ENCODE measurements around the gene TIMP4.

Gene TIMP4

GRCh38 chr3:12192655-12193484, 34.2 kb upstream of the TIMP4 start:
- FAIRE-seq (no peak), DNase-seq (ENCODE audit: insufficient read length, low spot score) (no peak)
- TF ChIP-seq POLR2AphosphoS5 (IDR thresholded peaks at IDR 0.05; ENCODE audit: low read depth, low read length) (no peak), POLR2A (IDR thresholded peaks at IDR 0.05; ENCODE audit: low read depth, low read length) (no peak), TAF1 (IDR thresholded peaks at IDR 0.05; ENCODE audit: low read depth, low read length) (no peak), SPI1 (IDR thresholded peaks at IDR 0.05; ENCODE audit: low read depth, low read length) (no peak), POU2F2 (IDR thresholded peaks at IDR 0.05; ENCODE audit: low read depth, low read length) (no peak), PAX5 (IDR thresholded peaks at IDR 0.05; ENCODE audit: insufficient read depth, low read length, severe bottlenecking) (no peak)

GRCh38 chr3:12192173-12192572, 33.5 kb upstream of the TIMP4 start:
- DNase-seq (ENCODE audit: insufficient read length, low spot score) (no peak), FAIRE-seq (no peak)
- no peak for TF ChIP-seq POLR2AphosphoS5 (IDR thresholded peaks at IDR 0.05; ENCODE audit: low read depth, low read length)
- no peak for TF ChIP-seq PAX5 (IDR thresholded peaks at IDR 0.05; ENCODE audit: insufficient read depth, low read length, severe bottlenecking)
- no peak for TF ChIP-seq POU2F2 (IDR thresholded peaks at IDR 0.05; ENCODE audit: low read depth, low read length)
- TF ChIP-seq TAF1 (IDR thresholded peaks at IDR 0.05; ENCODE audit: low read depth, low read length): no peak
- TF ChIP-seq POLR2A (IDR thresholded peaks at IDR 0.05; ENCODE audit: low read depth, low read length): no peak
- TF ChIP-seq SPI1 (IDR thresholded peaks at IDR 0.05; ENCODE audit: low read depth, low read length): no peak

DNA sequence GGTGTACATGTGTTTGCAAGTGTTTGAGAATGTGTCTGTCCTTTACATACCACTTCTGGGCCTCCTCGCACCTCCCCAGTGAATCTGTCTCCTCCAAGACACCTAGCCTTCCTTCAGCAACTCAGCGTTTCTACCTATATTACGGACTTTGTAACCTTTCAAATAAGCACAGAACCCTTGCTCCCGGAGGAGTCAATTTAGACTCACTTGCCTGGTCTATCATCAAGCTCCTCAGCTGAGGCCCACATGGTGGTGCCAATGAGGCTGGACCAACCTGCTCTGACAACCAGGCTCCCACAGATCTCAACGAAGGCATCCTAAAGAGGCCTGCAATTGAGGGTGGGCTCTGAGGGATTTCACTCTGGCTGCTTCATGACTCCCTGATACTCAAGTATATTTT, 32.8 kb upstream of the TIMP4 start:
- FAIRE-seq (no peak), DNase-seq (ENCODE audit: insufficient read length, low spot score) (no peak)
- no peak for TF ChIP-seq POLR2A (IDR thresholded peaks at IDR 0.05; ENCODE audit: low read depth, low read length)
- no peak for TF ChIP-seq TAF1 (IDR thresholded peaks at IDR 0.05; ENCODE audit: low read depth, low read length)
- TF ChIP-seq POU2F2 (IDR thresholded peaks at IDR 0.05; ENCODE audit: low read depth, low read length): no peak
- no peak for TF ChIP-seq POLR2AphosphoS5 (IDR thresholded peaks at IDR 0.05; ENCODE audit: low read depth, low read length)

DNA sequence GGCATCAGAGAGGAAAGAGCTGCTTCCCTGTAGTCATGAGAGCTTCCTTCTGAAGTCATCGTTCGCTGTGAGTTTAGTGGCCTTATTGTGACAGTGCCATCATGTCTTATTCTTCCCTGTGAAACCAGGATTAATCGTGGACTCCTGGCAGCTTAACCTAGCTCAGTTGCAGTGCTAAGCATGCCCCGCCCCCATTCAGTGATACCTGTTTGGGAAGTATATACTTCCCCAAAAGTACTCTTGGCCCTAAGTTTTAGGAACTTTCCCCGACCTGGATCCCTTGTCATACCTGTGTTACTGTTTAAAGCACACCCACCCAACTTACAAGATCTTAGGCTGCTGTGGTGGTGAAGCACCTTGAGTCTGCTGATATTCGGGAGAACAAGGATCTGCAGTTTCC, 32.1 kb upstream of the TIMP4 start:
- TF ChIP-seq SPI1 (IDR thresholded peaks at IDR 0.05; ENCODE audit: low read depth, low read length): no peak
- TF ChIP-seq POU2F2 (IDR thresholded peaks at IDR 0.05; ENCODE audit: low read depth, low read length): no peak
- TF ChIP-seq POLR2AphosphoS5 (IDR thresholded peaks at IDR 0.05; ENCODE audit: low read depth, low read length): no peak
- TF ChIP-seq TAF1 (IDR thresholded peaks at IDR 0.05; ENCODE audit: low read depth, low read length): no peak
- TF ChIP-seq POLR2A (IDR thresholded peaks at IDR 0.05; ENCODE audit: low read depth, low read length): no peak
- TF ChIP-seq PAX5 (IDR thresholded peaks at IDR 0.05; ENCODE audit: insufficient read depth, low read length, severe bottlenecking): no peak
- no peak for DNase-seq (ENCODE audit: insufficient read length, low spot score)
- no peak for FAIRE-seq

GRCh38 chr3:12190221-12190807, 31.6 kb upstream of the TIMP4 start:
- FAIRE-seq (no peak), DNase-seq (ENCODE audit: insufficient read length, low spot score) (no peak)
- no peak for TF ChIP-seq POLR2A (IDR thresholded peaks at IDR 0.05; ENCODE audit: low read depth, low read length)
- no peak for TF ChIP-seq SPI1 (IDR thresholded peaks at IDR 0.05; ENCODE audit: low read depth, low read length)
- TF ChIP-seq TAF1 (IDR thresholded peaks at IDR 0.05; ENCODE audit: low read depth, low read length): no peak

- FAIRE-seq: no peak
- no peak for DNase-seq (ENCODE audit: insufficient read length, low spot score)
- TF ChIP-seq SPI1 (IDR thresholded peaks at IDR 0.05; ENCODE audit: low read depth, low read length) (no peak), POLR2AphosphoS5 (IDR thresholded peaks at IDR 0.05; ENCODE audit: low read depth, low read length) (no peak), PAX5 (IDR thresholded peaks at IDR 0.05; ENCODE audit: insufficient read depth, low read length, severe bottlenecking) (no peak), POLR2A (IDR thresholded peaks at IDR 0.05; ENCODE audit: low read depth, low read length) (no peak), POU2F2 (IDR thresholded peaks at IDR 0.05; ENCODE audit: low read depth, low read length) (no peak), TAF1 (IDR thresholded peaks at IDR 0.05; ENCODE audit: low read depth, low read length) (no peak)
Measured at GRCh38 chr3:12188681-12189287, 30.1 kb upstream of the TIMP4 start.

DNA sequence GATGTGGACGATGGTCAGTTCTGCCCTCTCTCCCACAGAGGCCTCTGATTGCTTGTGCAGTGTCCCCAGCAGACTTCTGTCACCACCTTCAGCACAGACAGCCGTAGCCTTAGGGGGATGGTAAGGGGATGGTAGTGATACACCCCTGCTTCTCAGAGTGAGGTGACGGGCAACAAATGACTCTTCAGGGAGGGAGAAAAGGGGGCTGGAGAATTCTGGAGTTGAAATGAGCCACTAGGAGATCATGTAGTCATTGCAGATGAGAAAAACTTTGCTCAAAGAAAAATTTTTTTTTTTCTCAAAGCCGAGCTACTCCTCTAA, 29.6 kb upstream of the TIMP4 start:
- DNase-seq (ENCODE audit: insufficient read length, low spot score) (no peak), FAIRE-seq (no peak)
- no peak for TF ChIP-seq PAX5 (IDR thresholded peaks at IDR 0.05; ENCODE audit: insufficient read depth, low read length, severe bottlenecking)
- TF ChIP-seq POLR2A (IDR thresholded peaks at IDR 0.05; ENCODE audit: low read depth, low read length): no peak
- TF ChIP-seq POU2F2 (IDR thresholded peaks at IDR 0.05; ENCODE audit: low read depth, low read length): no peak
- no peak for TF ChIP-seq TAF1 (IDR thresholded peaks at IDR 0.05; ENCODE audit: low read depth, low read length)
- TF ChIP-seq SPI1 (IDR thresholded peaks at IDR 0.05; ENCODE audit: low read depth, low read length): no peak
- TF ChIP-seq POLR2AphosphoS5 (IDR thresholded peaks at IDR 0.05; ENCODE audit: low read depth, low read length): no peak

- FAIRE-seq (peak; percentile 86), DNase-seq (ENCODE audit: insufficient read length, low spot score) (peak; percentile 46)
- TF ChIP-seq SPI1 (IDR thresholded peaks at IDR 0.05; ENCODE audit: low read depth, low read length) (peak; percentile 97), PAX5 (IDR thresholded peaks at IDR 0.05; ENCODE audit: insufficient read depth, low read length, severe bottlenecking) (peak; percentile 40), TAF1 (IDR thresholded peaks at IDR 0.05; ENCODE audit: low read depth, low read length) (no peak)
Measured at GRCh38 chr3:12187448-12188327, 29.0 kb upstream of the TIMP4 start.

All from GM12891 (cell line).